HepG2 (cell line): Measurements from ENCODE around the gene TTPAL. TPM values are rescaled to one million over a fixed set of nuclear protein-coding genes. Genes with fewer than 3 reads are reported as not detected.
A peak's percentile ranks its signal among the peaks of the same experiment; 100 is the strongest.

ENCODE experiments used
- ARID5B ChIP-seq: IDR thresholded peaks from 2 replicates; pipeline ENCODE4 v1.4.0; 2020; ENCODE audit warnings: mild to moderate bottlenecking, missing genetic modification reagents
- CENPX ChIP-seq: sonication (generic); formaldehyde crosslinking; IDR thresholded peaks from 2 replicates; pipeline ENCODE4 v1.9.0; 2021; ENCODE audit warnings: mild to moderate bottlenecking, missing genetic modification reagents, moderate library complexity
- CREBL2 ChIP-seq: sonication (generic); formaldehyde crosslinking; IDR thresholded peaks from 2 replicates; pipeline ENCODE4 v1.8.1; 2023; ENCODE audit warnings: missing genetic modification reagents, mild to moderate bottlenecking, borderline replicate concordance
- DMAP1 ChIP-seq: IDR thresholded peaks from 2 replicates; pipeline ENCODE4 v1.6.1; 2016
- EP300 ChIP-seq, 3 experiments: sonication (generic) in 1 of 3; formaldehyde crosslinking in 1 of 3; IDR thresholded peaks; 2 replicates each; pipeline versions ENCODE4 v1.5.1 to v1.6.1; 2011 to 2020; ENCODE audit warnings: low read depth in 2 of 3, low read length in 2 of 3, borderline replicate concordance in 1 of 3, improper control_type of control experiment in 1 of 3, mild to moderate bottlenecking in 1 of 3, missing genetic modification reagents in 1 of 3, moderate library complexity in 1 of 3
- GATAD2A ChIP-seq: IDR thresholded peaks from 2 replicates; pipeline ENCODE4 v1.6.1; 2016
- KLF6 ChIP-seq: IDR thresholded peaks from 2 replicates; pipeline ENCODE4 v1.8.0; 2016; ENCODE audit warnings: missing biosample characterization, missing genetic modification reagents
- MAFK ChIP-seq, 2 experiments: IDR thresholded peaks in 1 of 2; conservative IDR thresholded peaks in 1 of 2; 2 replicates each; pipeline ENCODE4 v1.6.1; 2011; ENCODE audit warnings: improper control_type of control experiment in 2 of 2, low read length in 2 of 2
- MED8 ChIP-seq: sonication (generic); formaldehyde crosslinking; IDR thresholded peaks from 2 replicates; pipeline ENCODE4 v1.8.1; 2023; ENCODE audit warnings: mild to moderate bottlenecking, missing genetic modification reagents; ENCODE audit not compliant: insufficient replicate concordance
- REL ChIP-seq: sonication (generic); formaldehyde crosslinking; conservative IDR thresholded peaks from 2 replicates; pipeline ENCODE4 v1.8.0; 2022; ENCODE audit warnings: mild to moderate bottlenecking, missing genetic modification reagents, moderate library complexity
- REXO4 ChIP-seq: sonication (generic); formaldehyde crosslinking; IDR thresholded peaks from 2 replicates; pipeline ENCODE4 v1.8.0; 2022; ENCODE audit warnings: missing genetic modification reagents, mild to moderate bottlenecking, borderline replicate concordance
- ZNF550 ChIP-seq: sonication (generic); formaldehyde crosslinking; IDR thresholded peaks from 2 replicates; pipeline ENCODE4 v1.4.0; 2020; ENCODE audit warnings: mild to moderate bottlenecking, missing genetic modification reagents, borderline replicate concordance
- ZNF660 ChIP-seq: sonication (generic); formaldehyde crosslinking; IDR thresholded peaks from 2 replicates; pipeline ENCODE4 v1.5.1; 2020; ENCODE audit warnings: mild to moderate bottlenecking, low read depth, missing genetic modification reagents, borderline replicate concordance
- ZNF878 ChIP-seq: sonication (generic); formaldehyde crosslinking; IDR thresholded peaks from 2 replicates; pipeline ENCODE4 v1.8.1; 2023; ENCODE audit warnings: mild to moderate bottlenecking, missing genetic modification reagents, moderate library complexity
- polyA plus RNA-seq, 8 experiments: library from polyadenylated mRNA; depleted of rRNA in 3 of 8; stranded (reverse) in 7 of 8; unstranded in 1 of 8; fragments of >200 nt; fragmentation: Illumina TruSeq in 4 of 8; extraction: Trizol in 4 of 8; gene quantifications; 2 replicates each; pipeline versions ENCODE4 v1.2.1 to v1.2.3, GENCODE V29; 2011 to 2016; ENCODE audit warnings: low read depth in 4 of 8, missing spikeins in 1 of 8, mixed read lengths in 1 of 8; ENCODE audit not compliant: insufficient read depth in 1 of 8
- total RNA-seq, 5 experiments: library from RNA; depleted of rRNA; stranded (reverse); fragments of >200 nt; fragmentation: Illumina TruSeq; extraction: Trizol; gene quantifications; 2 replicates each; pipeline ENCODE4 v1.2.3, GENCODE V29; 2016; ENCODE audit warnings: low read depth in 1 of 5
- TF ChIP-seq, protein P1 (sequence below): sonication (generic); formaldehyde crosslinking; IDR thresholded peaks from 2 replicates; pipeline ENCODE4 v1.5.0; 2020; ENCODE audit warnings: mild to moderate bottlenecking, missing genetic modification reagents, borderline replicate concordance

TTPAL gene
- total and polyA plus RNA-seq, 2 of the 13 experiments (the other 11 are each of a cell fraction or from before 2014, with no cell fraction given), result 4.3 to 18.8 TPM

DNA sequence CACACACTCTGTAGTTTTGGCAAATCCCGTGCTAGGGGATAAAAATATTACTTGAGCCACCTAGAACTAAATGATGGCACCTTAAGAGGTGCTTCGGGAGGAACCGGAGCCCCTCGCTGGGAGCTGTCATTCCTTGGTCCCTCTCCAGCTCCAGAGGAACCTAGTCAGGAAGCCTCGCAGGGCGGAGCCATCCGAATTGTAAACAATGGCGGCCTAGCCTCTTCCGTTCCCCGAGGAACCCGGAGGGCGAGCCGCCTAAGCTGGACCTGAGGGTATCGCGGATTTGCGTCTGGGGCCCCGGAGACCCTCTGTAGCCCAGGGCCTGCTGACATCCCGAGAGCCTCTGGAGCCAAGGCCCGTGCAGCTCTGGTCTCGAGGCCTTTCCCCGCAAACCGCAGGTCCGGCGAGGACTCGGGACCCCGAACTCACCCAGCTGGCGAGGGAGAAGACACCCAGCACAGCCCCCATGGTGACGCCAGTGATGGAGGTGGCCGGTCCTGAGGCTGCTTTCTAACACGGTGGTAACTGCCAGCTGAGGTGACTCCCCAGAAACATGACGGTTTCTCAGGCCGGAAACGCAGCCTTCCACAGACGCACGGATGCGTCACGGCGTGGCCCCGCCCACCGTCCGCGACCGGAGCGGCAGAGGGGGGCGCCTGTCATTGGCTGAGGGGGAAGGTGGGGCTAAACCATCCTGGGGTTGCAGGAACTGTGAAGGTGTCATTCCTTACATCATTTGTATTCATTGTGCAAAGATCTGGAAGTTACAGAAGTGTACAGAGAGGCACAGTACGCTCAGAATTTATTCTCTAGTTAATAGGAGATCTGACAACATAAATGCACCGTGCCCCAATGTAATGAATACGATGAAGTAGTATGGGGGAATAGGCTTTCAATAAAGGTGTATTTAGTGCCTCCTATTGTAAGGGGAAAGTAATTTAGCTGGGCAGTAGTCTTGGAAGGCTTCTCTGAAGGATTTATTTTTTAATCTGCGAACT is 46.1 kb downstream of the TTPAL start, which contains the start of gene SERINC3 (continued):
- TF ChIP-seq DMAP1 (CRISPR knock-in tag) (peak; percentile 96), ZNF550 (CRISPR knock-in tag) (no peak), KLF6 (CRISPR knock-in tag) (0 out of 2 replicates have a peak, but pooled peaks have one; percentile 29), ZNF660 (no peak), ARID5B (CRISPR knock-in tag) (peak; percentile 54; the same call in 1 of the 2 replicates), CENPX (CRISPR knock-in tag) (no peak), CREBL2 (peak; percentile 70), MED8 (CRISPR knock-in tag) (no peak), MAFK (conservative IDR thresholded peaks at IDR 0.05 in 1 of 2, IDR thresholded peaks at IDR 0.05 in 1 of 2; ENCODE audit: low read length in 2 of 2) (no peak), REXO4 (CRISPR knock-in tag) (no peak), GATAD2A (CRISPR knock-in tag) (peak; percentile 75), EP300 (IDR thresholded peaks at IDR 0.05; ENCODE audit: low read depth in 2 of 2, low read length in 2 of 2) (no peak; a peak in 2 of 4 replicates), EP300 (CRISPR knock-in tag; IDR thresholded peaks at IDR 0.05; ENCODE audit: borderline replicate concordance) (peak; percentile 63; the same call in 1 of the 2 replicates), ZNF878 (no peak), REL (CRISPR knock-in tag) (peak; percentile 62; the same call in 1 of the 2 replicates)
- TF ChIP-seq, protein P1, sequence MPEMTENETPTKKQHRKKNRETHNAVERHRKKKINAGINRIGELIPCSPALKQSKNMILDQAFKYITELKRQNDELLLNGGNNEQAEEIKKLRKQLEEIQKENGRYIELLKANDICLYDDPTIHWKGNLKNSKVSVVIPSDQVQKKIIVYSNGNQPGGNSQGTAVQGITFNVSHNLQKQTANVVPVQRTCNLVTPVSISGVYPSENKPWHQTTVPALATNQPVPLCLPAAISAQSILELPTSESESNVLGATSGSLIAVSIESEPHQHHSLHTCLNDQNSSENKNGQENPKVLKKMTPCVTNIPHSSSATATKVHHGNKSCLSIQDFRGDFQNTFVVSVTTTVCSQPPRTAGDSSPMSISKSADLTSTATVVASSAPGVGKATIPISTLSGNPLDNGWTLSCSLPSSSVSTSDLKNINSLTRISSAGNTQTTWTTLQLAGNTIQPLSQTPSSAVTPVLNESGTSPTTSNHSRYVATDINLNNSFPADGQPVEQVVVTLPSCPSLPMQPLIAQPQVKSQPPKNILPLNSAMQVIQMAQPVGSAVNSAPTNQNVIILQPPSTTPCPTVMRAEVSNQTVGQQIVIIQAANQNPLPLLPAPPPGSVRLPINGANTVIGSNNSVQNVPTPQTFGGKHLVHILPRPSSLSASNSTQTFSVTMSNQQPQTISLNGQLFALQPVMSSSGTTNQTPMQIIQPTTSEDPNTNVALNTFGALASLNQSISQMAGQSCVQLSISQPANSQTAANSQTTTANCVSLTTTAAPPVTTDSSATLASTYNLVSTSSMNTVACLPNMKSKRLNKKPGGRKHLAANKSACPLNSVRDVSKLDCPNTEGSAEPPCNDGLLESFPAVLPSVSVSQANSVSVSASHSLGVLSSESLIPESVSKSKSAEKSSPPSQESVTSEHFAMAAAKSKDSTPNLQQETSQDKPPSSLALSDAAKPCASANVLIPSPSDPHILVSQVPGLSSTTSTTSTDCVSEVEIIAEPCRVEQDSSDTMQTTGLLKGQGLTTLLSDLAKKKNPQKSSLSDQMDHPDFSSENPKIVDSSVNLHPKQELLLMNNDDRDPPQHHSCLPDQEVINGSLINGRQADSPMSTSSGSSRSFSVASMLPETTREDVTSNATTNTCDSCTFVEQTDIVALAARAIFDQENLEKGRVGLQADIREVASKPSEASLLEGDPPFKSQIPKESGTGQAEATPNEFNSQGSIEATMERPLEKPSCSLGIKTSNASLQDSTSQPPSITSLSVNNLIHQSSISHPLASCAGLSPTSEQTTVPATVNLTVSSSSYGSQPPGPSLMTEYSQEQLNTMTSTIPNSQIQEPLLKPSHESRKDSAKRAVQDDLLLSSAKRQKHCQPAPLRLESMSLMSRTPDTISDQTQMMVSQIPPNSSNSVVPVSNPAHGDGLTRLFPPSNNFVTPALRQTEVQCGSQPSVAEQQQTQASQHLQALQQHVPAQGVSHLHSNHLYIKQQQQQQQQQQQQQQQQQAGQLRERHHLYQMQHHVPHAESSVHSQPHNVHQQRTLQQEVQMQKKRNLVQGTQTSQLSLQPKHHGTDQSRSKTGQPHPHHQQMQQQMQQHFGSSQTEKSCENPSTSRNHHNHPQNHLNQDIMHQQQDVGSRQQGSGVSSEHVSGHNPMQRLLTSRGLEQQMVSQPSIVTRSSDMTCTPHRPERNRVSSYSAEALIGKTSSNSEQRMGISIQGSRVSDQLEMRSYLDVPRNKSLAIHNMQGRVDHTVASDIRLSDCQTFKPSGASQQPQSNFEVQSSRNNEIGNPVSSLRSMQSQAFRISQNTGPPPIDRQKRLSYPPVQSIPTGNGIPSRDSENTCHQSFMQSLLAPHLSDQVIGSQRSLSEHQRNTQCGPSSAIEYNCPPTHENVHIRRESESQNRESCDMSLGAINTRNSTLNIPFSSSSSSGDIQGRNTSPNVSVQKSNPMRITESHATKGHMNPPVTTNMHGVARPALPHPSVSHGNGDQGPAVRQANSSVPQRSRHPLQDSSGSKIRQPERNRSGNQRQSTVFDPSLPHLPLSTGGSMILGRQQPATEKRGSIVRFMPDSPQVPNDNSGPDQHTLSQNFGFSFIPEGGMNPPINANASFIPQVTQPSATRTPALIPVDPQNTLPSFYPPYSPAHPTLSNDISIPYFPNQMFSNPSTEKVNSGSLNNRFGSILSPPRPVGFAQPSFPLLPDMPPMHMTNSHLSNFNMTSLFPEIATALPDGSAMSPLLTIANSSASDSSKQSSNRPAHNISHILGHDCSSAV (CRISPR knock-in tag), result 0 out of 2 replicates have a peak, but pooled peaks have one; percentile 68
